Nephron (organoid): Measurements from ENCODE around the gene KDM4B.

ENCODE experiments used
- H3K27ac Mint-ChIP-seq, 3 experiments: 2 replicates each; pipeline ENCODE4 v1.8.0; 2020; ENCODE audit warnings: mixed read lengths in 3 of 3, mild to moderate bottlenecking in 2 of 3, moderate library complexity in 1 of 3
- H3K27me3 Mint-ChIP-seq: 2 replicates; pipeline ENCODE4 v1.8.0; 2021; ENCODE audit warnings: low read depth, mild to moderate bottlenecking, moderate library complexity, mixed read lengths
- H3K36me3 Mint-ChIP-seq: 2 replicates; pipeline ENCODE4 v1.8.0; 2020; ENCODE audit warnings: low read depth, mixed read lengths
- H3K4me1 Mint-ChIP-seq: 2 replicates; pipeline ENCODE4 v1.8.0; 2020; ENCODE audit warnings: mixed read lengths
- H3K4me3 Mint-ChIP-seq, 3 experiments: 2 replicates each; pipeline ENCODE4 v1.8.0; 2020; ENCODE audit warnings: mild to moderate bottlenecking in 3 of 3, mixed read lengths in 3 of 3, moderate library complexity in 2 of 3
- H3K9me3 Mint-ChIP-seq: 2 replicates; pipeline ENCODE4 v1.8.0; 2020; ENCODE audit warnings: mixed read lengths
- CTCF ChIP-seq, 3 experiments: fragments of 200-600 bp; sonication (generic); IDR thresholded peaks; one replicate each; pipeline ENCODE4 v1.5.0; 2021; ENCODE audit warnings: antibody characterized with exemption in 3 of 3; ENCODE audit not compliant: unreplicated experiment in 3 of 3

KDM4B gene

GRCh38 chr19:5123646-5124045, 154.7 kb downstream of the KDM4B start:
- Mint-ChIP-seq H3K4me1 (peaks cover 24% of the 10 kb centered on the region), H3K36me3 (peaks cover 27% of the 10 kb centered on the region), H3K4me3 (no peak overlapping the region), H3K27me3 (no peaks in the 10 kb centered on the region), H3K27ac (no peak overlapping the region), H3K9me3 (no peaks in the 10 kb centered on the region)
- no peak for TF ChIP-seq CTCF (IDR thresholded peaks at IDR 0.05; ENCODE audit: unreplicated experiment in 3 of 3)

GRCh38 chr19:5124111-5124855, 155.4 kb downstream of the KDM4B start:
- Mint-ChIP-seq H3K4me1 (peaks cover 24% of the 10 kb centered on the region), H3K9me3 (no peaks in the 10 kb centered on the region), H3K27ac (no peak overlapping the region), H3K4me3 (no peak overlapping the region), H3K36me3 (peaks cover 21% of the 10 kb centered on the region), H3K27me3 (no peaks in the 10 kb centered on the region)
- no peak for TF ChIP-seq CTCF (IDR thresholded peaks at IDR 0.05; ENCODE audit: unreplicated experiment in 3 of 3)

GRCh38 chr19:5125376-5125775, 156.5 kb downstream of the KDM4B start:
- Mint-ChIP-seq H3K4me3 (no peak overlapping the region), H3K27me3 (no peaks in the 10 kb centered on the region), H3K9me3 (no peaks in the 10 kb centered on the region), H3K36me3 (peaks cover 18% of the 10 kb centered on the region), H3K4me1 (peaks cover 35% of the 10 kb centered on the region), H3K27ac (no peak overlapping the region)
- no peak for TF ChIP-seq CTCF (IDR thresholded peaks at IDR 0.05; ENCODE audit: unreplicated experiment in 3 of 3)

- H3K4me1 Mint-ChIP-seq, result peaks cover 39% of the 10 kb centered on the region
- H3K4me3 Mint-ChIP-seq, result no peak overlapping the region
- TF ChIP-seq CTCF (IDR thresholded peaks at IDR 0.05; ENCODE audit: unreplicated experiment in 3 of 3), result no peak
Measured at GRCh38 chr19:5125797-5126497, 157.0 kb downstream of the KDM4B start.

GRCh38 chr19:5126498-5127223, 157.7 kb downstream of the KDM4B start:
- no peak for TF ChIP-seq CTCF (IDR thresholded peaks at IDR 0.05; ENCODE audit: unreplicated experiment in 3 of 3)
- Mint-ChIP-seq H3K27me3 (no peaks in the 10 kb centered on the region), H3K9me3 (no peaks in the 10 kb centered on the region), H3K4me3 (no peak overlapping the region), H3K4me1 (peaks cover 34% of the 10 kb centered on the region), H3K27ac (no peak overlapping the region), H3K36me3 (peaks cover 12% of the 10 kb centered on the region)

More at GRCh38 chr19:5125797-5126497, 157.0 kb downstream of the KDM4B start:
- Mint-ChIP-seq H3K9me3 (no peaks in the 10 kb centered on the region), H3K36me3 (peaks cover 17% of the 10 kb centered on the region), H3K27me3 (no peaks in the 10 kb centered on the region), H3K27ac (no peak overlapping the region)
